ENCODE results near the gene TMEM219. TPM values are rescaled to one million over a fixed set of nuclear protein-coding genes. Genes with fewer than 3 reads are reported as not detected.
"Not testable (repeated sequence)": the region's sequence is repeated elsewhere in the genome, so short reads cannot be mapped to it uniquely, and the experiment has no call there.

Gene TMEM219
- total and polyA plus RNA-seq, 8 donors: 58.3 to 114 (median 72.9) TPM

DNA sequence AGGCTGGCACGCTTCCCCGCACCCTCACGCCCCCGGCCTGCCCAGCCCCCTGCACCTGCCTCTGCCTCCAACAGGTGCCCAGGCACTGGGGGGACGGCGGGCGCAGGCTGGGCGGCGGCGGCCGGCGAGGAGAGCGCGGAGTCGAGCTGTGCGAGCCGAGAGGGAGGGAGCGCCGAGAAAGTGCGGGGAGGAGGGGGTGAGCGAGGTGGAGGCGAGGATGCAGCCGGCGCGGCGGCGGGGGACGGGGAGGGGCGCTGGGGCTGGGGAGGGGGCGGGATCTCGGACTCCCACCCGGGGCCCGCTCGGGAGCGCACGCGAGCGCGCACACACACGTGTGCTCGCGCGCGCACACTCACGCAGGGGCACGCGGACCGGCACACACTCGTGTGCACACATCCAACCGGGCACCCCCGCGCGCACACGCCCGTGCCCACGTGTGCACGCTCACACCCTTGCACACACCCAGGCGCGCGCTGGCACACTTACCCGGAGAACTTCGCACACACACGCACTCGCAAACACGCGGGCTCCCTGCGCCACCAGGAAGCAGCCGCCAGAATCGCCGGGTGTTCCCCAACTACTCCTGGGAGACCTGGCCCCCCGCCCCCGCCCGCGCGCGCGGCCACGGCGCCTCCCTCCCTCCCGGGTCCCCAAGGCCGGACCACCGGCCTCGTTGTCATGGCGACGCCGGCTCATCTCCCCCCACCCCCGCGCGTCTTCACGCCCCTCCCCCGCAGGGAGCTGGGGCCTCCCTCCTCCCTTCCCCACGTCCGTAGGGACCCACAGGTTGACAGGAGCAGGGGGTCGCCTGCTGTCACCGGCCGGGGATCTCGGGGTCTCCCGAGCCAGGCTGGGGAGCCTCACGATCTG lies 49.2 kb downstream of the TMEM219 start, which contains the start of gene DOC2A:
Gene DOC2A, minus strand, starts transcription at position 184 of the 870 bp plus-strand sequence. CDS start 805 bp downstream, outside the sequence.
- no peak within 1 kb of the TSS for H3K27ac ChIP-seq
- ATAC-seq (peak; percentile 33 to 61 (median 44)), DNase-seq (peak in 2 of 6 donors; percentile 64 to 74), FAIRE-seq (no peak)
- H3K36me3 ChIP-seq: no peaks in the 10 kb centered on the region
- 1 to 2% methylated on average over 48 to 99 of the region's 99 CpGs for WGBS, 2 donors
- H3K4me3 ChIP-seq: peak within 1 kb of the TSS in 3 of 4 donors; percentile 18 to 50 (median 28)
- H3K27me3 ChIP-seq: peaks cover 0 to 10% (median 2%) of the 10 kb centered on the region in 4 donors
- TF ChIP-seq, protein P1, sequence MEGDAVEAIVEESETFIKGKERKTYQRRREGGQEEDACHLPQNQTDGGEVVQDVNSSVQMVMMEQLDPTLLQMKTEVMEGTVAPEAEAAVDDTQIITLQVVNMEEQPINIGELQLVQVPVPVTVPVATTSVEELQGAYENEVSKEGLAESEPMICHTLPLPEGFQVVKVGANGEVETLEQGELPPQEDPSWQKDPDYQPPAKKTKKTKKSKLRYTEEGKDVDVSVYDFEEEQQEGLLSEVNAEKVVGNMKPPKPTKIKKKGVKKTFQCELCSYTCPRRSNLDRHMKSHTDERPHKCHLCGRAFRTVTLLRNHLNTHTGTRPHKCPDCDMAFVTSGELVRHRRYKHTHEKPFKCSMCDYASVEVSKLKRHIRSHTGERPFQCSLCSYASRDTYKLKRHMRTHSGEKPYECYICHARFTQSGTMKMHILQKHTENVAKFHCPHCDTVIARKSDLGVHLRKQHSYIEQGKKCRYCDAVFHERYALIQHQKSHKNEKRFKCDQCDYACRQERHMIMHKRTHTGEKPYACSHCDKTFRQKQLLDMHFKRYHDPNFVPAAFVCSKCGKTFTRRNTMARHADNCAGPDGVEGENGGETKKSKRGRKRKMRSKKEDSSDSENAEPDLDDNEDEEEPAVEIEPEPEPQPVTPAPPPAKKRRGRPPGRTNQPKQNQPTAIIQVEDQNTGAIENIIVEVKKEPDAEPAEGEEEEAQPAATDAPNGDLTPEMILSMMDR (IDR thresholded peaks at IDR 0.05): no peak
- H3K9me3 ChIP-seq: no peaks in the 10 kb centered on the region
- intact Hi-C loops (cut with DNase I): no loop called here
- no peaks in the 10 kb centered on the region for H3K4me1 ChIP-seq

DNA sequence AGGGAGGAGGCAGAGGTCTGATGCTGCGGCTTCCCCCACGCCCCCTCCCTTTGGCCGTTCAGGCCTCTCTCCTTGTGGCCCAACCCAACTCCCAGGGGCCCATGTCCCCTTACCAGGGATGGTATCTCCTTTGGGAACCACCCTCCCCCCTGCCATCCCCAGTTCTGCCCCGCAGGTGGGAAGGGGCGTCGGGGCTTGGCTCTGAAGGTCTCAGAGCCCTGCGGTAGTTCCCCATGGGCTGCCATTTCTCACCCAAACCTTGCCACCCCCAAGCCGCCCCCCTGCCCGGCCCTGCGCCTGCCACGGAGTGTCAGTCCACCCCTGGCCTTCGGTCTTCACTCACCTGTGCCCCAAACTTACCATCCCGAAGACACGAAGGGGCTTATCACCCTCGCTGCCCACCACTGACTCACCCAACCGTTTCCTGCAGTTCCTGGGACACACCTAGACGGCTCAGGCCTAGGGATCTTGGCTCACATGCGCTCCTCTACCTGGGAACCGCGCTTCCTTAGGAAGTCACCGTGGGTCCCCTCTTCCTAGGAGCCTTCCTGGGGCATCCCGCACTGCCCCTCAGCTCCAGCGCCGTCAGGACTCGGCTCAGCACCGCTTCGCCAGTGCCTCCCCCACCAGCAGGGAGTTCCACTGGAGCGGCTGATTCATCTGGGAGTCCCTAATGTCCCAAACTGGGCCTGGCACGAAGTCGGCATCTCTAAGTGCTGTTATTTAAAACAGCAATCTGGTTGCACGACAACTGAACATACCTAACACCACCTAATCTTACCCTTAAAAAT lies 50.0 kb downstream of the TMEM219 start:
- peak in 2 of 6 donors; percentile 54 to 58 for DNase-seq
- no peaks in the 10 kb centered on the region for H3K4me1 ChIP-seq
- peaks cover 0 to 10% (median 2%) of the 10 kb centered on the region in 4 donors for H3K27me3 ChIP-seq
- H3K27ac ChIP-seq: no peak overlapping the region
- no peaks in the 10 kb centered on the region for H3K9me3 ChIP-seq
- no peaks in the 10 kb centered on the region for H3K36me3 ChIP-seq
- 26 to 29% methylated on average over 31 of the region's 31 CpGs for WGBS, 2 donors
- FAIRE-seq: no peak
- H3K4me3 ChIP-seq: peak overlapping the region in 1 of 4 donors; percentile 50
- TF ChIP-seq, protein P1 (IDR thresholded peaks at IDR 0.05): no peak
- intact Hi-C loops (cut with DNase I): no loop called here
- ATAC-seq: no peak

DNA sequence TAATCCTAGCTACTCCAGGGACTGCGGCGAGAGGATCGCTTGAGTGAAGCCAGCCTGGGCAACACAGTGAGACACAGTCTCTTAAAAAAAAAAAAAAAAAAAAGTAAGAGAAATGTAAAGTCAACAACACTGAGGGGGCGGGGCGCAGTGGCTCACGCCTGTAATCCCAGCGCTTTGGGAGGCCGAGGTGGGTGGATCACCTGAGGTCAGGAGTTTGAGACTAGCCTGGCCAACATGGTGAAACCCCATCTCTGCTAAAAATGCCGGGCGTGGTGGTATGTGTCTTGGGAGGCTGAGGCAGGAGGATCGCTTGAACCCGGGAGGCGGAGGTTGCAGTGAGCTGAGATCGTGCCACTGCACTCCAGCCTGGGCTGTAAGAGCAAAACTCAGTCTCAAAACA lies 50.7 kb downstream of the TMEM219 start:
- 80 to 87% methylated on average over 14 of the region's 14 CpGs for WGBS, 2 donors
- H3K36me3 ChIP-seq; intact Hi-C loops (cut with DNase I); ATAC-seq; FAIRE-seq; H3K27ac ChIP-seq; H3K4me1 ChIP-seq; H3K4me3 ChIP-seq; DNase-seq; H3K27me3 ChIP-seq; H3K9me3 ChIP-seq: not testable (repeated sequence)

DNA sequence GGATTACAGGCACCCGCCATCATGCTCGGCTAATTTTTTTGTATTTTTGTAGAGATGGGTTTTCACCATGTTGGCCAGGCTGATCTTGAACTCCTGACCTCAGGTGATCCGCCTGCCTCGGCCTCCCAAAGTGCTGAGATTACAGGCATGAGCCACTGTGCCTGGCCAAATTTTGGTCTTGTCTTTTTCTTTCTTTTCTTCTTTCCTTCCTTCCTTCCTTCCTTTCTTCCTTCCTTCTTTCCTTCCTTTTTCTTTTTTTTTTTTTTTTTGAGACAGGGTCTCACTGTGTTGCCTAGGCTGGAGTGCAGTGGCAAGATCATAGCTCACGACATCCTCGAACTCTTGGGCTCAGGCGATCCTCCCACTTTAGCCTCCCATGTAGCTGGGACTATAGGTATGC lies 53.6 kb downstream of the TMEM219 start:
- intact Hi-C loops (cut with DNase I); FAIRE-seq; H3K36me3 ChIP-seq; DNase-seq; H3K4me3 ChIP-seq; ATAC-seq; H3K27ac ChIP-seq; H3K4me1 ChIP-seq; H3K27me3 ChIP-seq; H3K9me3 ChIP-seq: not testable (repeated sequence)
- WGBS, 2 donors: 83 to 89% methylated on average over 7 of the region's 7 CpGs

GRCh38 chr16:30016555-30017276 lies 54.8 kb downstream of the TMEM219 start:
- Histone ChIP-seq H3K27me3 (peaks cover 0 to 4% (median under 1%) of the 10 kb centered on the region in 4 donors), H3K4me1 (no peaks in the 10 kb centered on the region), H3K36me3 (no peaks in the 10 kb centered on the region), H3K27ac (no peak overlapping the region), H3K9me3 (no peaks in the 10 kb centered on the region), H3K4me3 (no peak overlapping the region)
- intact Hi-C loops (cut with DNase I): no loop called here
- WGBS, 2 donors: 50 to 55% methylated on average over 8 of the region's 8 CpGs
- ATAC-seq: no peak
- TF ChIP-seq, protein P1 (IDR thresholded peaks at IDR 0.05): no peak
- no peak for FAIRE-seq
- no peak for DNase-seq

Data from pancreas (tissue), 10 donors.